GM12801 (cell line): ENCODE results near the gene OR8G5.

Experiments used
- CTCF ChIP-seq: IDR thresholded peaks from one replicate; pipeline ENCODE4 v1.5.1; 2011; ENCODE audit warnings: control low read depth; ENCODE audit not compliant: insufficient read length; ENCODE audit errors: extremely low read depth

The OR8G5 gene

GRCh38 chr11:124277804-124278203 lies 21.6 kb downstream of the OR8G5 start:
- TF ChIP-seq CTCF: no peak

GRCh38 chr11:124278261-124278660 lies 22.1 kb downstream of the OR8G5 start:
- no peak for TF ChIP-seq CTCF

GRCh38 chr11:124285610-124286344 lies 29.6 kb downstream of the OR8G5 start:
- TF ChIP-seq CTCF: no peak

GRCh38 chr11:124294687-124295086 lies 38.5 kb downstream of the OR8G5 start:
- TF ChIP-seq CTCF: no peak

- TF ChIP-seq CTCF: no peak
These were observed 39.8 kb downstream of the OR8G5 start for GRCh38 chr11:124296016-124296415.

- TF ChIP-seq CTCF: no peak
These were observed 41.7 kb downstream of the OR8G5 start for GRCh38 chr11:124297921-124298320.

GRCh38 chr11:124301548-124301947 lies 45.4 kb downstream of the OR8G5 start:
- no peak for TF ChIP-seq CTCF
